ENCODE results near the gene PHAF1. TPM values are rescaled to one million over a fixed set of nuclear protein-coding genes. Genes with fewer than 3 reads are reported as not detected.

PHAF1 gene
- total RNA-seq, 4 donors from 2014 or later, result 44.0 to 60.9 (median 53.1) TPM

DNA sequence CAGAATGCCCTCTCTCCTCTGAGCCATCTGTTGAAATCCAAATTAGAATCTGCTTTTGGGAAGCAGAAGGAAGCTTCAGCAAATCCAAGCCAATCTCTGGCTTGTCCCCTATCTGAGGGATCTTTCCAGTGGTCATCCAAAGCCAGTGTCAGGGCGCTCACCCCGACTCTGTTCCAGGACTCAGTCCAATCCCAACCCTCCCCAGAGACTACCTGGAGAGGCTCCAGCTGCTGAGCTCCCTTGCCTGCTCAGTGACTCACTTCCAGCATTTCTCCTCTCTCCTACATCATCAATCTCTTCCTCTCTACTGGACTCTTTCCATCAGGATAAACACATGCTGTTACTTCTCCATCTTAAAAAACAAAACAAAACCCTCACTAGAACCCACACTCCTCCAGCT, 71.6 kb downstream of the PHAF1 start:
- 63% methylated on average over 2 of the region's 2 CpGs for WGBS
- H3K4me1 ChIP-seq, result peaks cover 52% of the 10 kb centered on the region
- DNase-seq (ENCODE audit: low spot score in 2 of 2), result no peak
- no peak overlapping the region for H3K4me3 ChIP-seq
- no peak overlapping the region for H3K27ac ChIP-seq
- H3K27me3 ChIP-seq, result no peaks in the 10 kb centered on the region
- TF ChIP-seq POLR2A (IDR thresholded peaks at IDR 0.05) (no peak), EP300 (IDR thresholded peaks at IDR 0.05) (no peak), POLR2AphosphoS5 (IDR thresholded peaks at IDR 0.05) (no peak)
- TF ChIP-seq, protein P1, sequence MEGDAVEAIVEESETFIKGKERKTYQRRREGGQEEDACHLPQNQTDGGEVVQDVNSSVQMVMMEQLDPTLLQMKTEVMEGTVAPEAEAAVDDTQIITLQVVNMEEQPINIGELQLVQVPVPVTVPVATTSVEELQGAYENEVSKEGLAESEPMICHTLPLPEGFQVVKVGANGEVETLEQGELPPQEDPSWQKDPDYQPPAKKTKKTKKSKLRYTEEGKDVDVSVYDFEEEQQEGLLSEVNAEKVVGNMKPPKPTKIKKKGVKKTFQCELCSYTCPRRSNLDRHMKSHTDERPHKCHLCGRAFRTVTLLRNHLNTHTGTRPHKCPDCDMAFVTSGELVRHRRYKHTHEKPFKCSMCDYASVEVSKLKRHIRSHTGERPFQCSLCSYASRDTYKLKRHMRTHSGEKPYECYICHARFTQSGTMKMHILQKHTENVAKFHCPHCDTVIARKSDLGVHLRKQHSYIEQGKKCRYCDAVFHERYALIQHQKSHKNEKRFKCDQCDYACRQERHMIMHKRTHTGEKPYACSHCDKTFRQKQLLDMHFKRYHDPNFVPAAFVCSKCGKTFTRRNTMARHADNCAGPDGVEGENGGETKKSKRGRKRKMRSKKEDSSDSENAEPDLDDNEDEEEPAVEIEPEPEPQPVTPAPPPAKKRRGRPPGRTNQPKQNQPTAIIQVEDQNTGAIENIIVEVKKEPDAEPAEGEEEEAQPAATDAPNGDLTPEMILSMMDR (IDR thresholded peaks at IDR 0.05), result no peak
- H3K9me3 ChIP-seq, result no peaks in the 10 kb centered on the region
- H3K36me3 ChIP-seq, result no peaks in the 10 kb centered on the region

DNA sequence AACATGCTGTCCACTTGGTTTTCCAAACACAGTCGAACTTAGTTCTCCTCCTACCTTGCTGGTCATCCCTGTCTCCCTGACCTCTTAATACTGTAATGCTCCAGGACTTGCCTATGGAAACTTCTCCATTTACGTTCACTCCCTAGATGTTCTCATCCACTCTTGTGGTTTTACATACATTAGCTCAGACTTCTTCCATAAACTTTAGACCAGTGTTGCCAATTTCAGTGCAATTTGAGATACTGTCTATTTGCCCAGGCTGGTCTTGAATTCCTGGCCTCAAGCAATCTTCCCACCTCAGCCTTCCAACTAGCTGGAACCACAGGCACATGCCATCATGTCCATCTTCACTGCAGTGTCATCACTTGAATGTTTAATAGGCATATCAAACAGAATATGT, 72.5 kb downstream of the PHAF1 start:
- H3K36me3 ChIP-seq, result no peaks in the 10 kb centered on the region
- H3K27ac ChIP-seq, result no peak overlapping the region
- WGBS, result 75% methylated on average over 2 of the region's 2 CpGs
- DNase-seq (ENCODE audit: low spot score in 2 of 2), result no peak
- no peaks in the 10 kb centered on the region for H3K9me3 ChIP-seq
- H3K4me3 ChIP-seq, result no peak overlapping the region
- TF ChIP-seq POLR2AphosphoS5 (IDR thresholded peaks at IDR 0.05) (no peak), POLR2A (IDR thresholded peaks at IDR 0.05) (no peak)
- H3K27me3 ChIP-seq, result no peaks in the 10 kb centered on the region
- peaks cover 52% of the 10 kb centered on the region for H3K4me1 ChIP-seq

GRCh38 chr16:67183284-67183626, 73.5 kb downstream of the PHAF1 start:
- DNase-seq (ENCODE audit: low spot score in 2 of 2), result no peak
- TF ChIP-seq, protein P1 (IDR thresholded peaks at IDR 0.05), result no peak
- TF ChIP-seq POLR2AphosphoS5 (IDR thresholded peaks at IDR 0.05) (no peak), EP300 (IDR thresholded peaks at IDR 0.05) (no peak)
- peaks cover 44% of the 10 kb centered on the region for H3K4me1 ChIP-seq
- H3K27ac ChIP-seq, result peak overlapping the region; percentile 96
- WGBS, result 10% methylated on average over 11 of the region's 11 CpGs
- no peaks in the 10 kb centered on the region for H3K36me3 ChIP-seq
- no peaks in the 10 kb centered on the region for H3K9me3 ChIP-seq
- H3K4me3 ChIP-seq, result peak overlapping the region; percentile 72
- H3K27me3 ChIP-seq, result no peaks in the 10 kb centered on the region

GRCh38 chr16:67183627-67184452, 74.1 kb downstream of the PHAF1 start, which contains the start of gene MATCAP1:
Gene MATCAP1, minus strand, starts transcription at chr16:67183963. Its CDS starts 3,353 bp downstream, at chr16:67180610.
- no peaks in the 10 kb centered on the region for H3K9me3 ChIP-seq
- H3K4me1 ChIP-seq, result peaks cover 38% of the 10 kb centered on the region
- under 1% methylated on average over 39 of the region's 77 CpGs for WGBS
- H3K36me3 ChIP-seq, result no peaks in the 10 kb centered on the region
- peak within 1 kb of the TSS; percentile 96 for H3K27ac ChIP-seq
- H3K4me3 ChIP-seq, result peak within 1 kb of the TSS; percentile 72
- DNase-seq (ENCODE audit: low spot score in 2 of 2), result peak; percentile 97 to 98
- peak in 1 of 2 donors; percentile 37 for TF ChIP-seq POLR2A (IDR thresholded peaks at IDR 0.05)
- TF ChIP-seq EP300 (IDR thresholded peaks at IDR 0.05), result no peak
- peak in 2 of 3 donors; percentile 30 to 85 for TF ChIP-seq POLR2AphosphoS5 (IDR thresholded peaks at IDR 0.05)
- H3K27me3 ChIP-seq, result no peaks in the 10 kb centered on the region

GRCh38 chr16:67184453-67184994, 74.8 kb downstream of the PHAF1 start:
- H3K9me3 ChIP-seq, result no peaks in the 10 kb centered on the region
- peak overlapping the region; percentile 96 for H3K27ac ChIP-seq
- H3K27me3 ChIP-seq, result no peaks in the 10 kb centered on the region
- H3K36me3 ChIP-seq, result no peaks in the 10 kb centered on the region
- TF ChIP-seq, protein P1 (IDR thresholded peaks at IDR 0.05), result no peak
- TF ChIP-seq POLR2AphosphoS5 (IDR thresholded peaks at IDR 0.05), result no peak
- TF ChIP-seq EP300 (IDR thresholded peaks at IDR 0.05), result no peak
- no peak for TF ChIP-seq POLR2A (IDR thresholded peaks at IDR 0.05)
- H3K4me3 ChIP-seq, result peak overlapping the region; percentile 72
- peaks cover 31% of the 10 kb centered on the region for H3K4me1 ChIP-seq
- DNase-seq (ENCODE audit: low spot score in 2 of 2), result no peak
- WGBS, result 2% methylated on average over 19 of the region's 59 CpGs

DNA sequence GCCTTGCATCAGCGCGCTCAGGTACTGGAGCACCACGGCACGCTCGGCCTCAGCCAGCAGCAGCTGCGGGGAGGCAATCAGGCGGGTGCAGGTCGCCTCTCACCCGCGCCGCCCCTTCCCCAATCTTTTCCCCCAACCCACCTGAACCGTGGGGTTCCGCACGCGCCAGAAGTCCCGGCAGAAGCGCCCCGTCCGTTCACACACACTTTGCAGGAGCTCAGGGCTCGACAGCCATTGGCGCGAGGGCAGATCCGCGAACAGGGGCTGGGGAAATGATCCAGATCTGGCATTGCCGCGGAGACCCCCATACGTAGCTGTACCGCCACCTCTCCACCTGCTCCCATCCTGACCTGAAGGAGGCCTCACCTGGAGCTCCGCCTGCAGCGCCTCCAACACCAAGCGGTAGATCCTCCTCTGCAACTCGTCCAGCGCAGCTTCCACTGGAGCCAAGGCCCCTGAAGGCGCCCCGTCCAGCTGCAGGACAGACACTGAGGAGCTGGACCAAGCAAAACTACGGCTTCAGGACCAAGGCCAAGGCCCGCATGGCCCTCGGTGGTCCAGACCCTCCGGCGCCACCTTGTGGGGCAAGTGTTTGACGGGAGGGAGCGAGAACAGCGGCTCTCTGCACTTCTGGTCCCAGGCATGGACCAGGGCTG, 75.4 kb downstream of the PHAF1 start:
- H3K27me3 ChIP-seq, result no peaks in the 10 kb centered on the region
- no peak overlapping the region for H3K27ac ChIP-seq
- H3K4me1 ChIP-seq, result peaks cover 28% of the 10 kb centered on the region
- H3K9me3 ChIP-seq, result no peaks in the 10 kb centered on the region
- no peaks in the 10 kb centered on the region for H3K36me3 ChIP-seq
- DNase-seq (ENCODE audit: low spot score in 2 of 2), result peak; percentile 95
- TF ChIP-seq POLR2AphosphoS5 (IDR thresholded peaks at IDR 0.05), result peak in 1 of 3 donors; percentile 13
- no peak for TF ChIP-seq EP300 (IDR thresholded peaks at IDR 0.05)
- no peak for TF ChIP-seq POLR2A (IDR thresholded peaks at IDR 0.05)
- TF ChIP-seq, protein P1 (IDR thresholded peaks at IDR 0.05), result peak; percentile 64 to 77
- 25% methylated on average over 17 of the region's 43 CpGs for WGBS
- H3K4me3 ChIP-seq, result peak overlapping the region; percentile 72
